Lower lobe of right lung (tissue), 2 donors: ENCODE data around the gene DEPDC5. TPM values are rescaled to one million over a fixed set of nuclear protein-coding genes. Genes with fewer than 3 reads are reported as not detected.

ENCODE experiments used
- ATAC-seq, 2 donors: fragments of 200-7000 bp; cut with Tn5 transposase; one replicate each; pipeline ENCODE4 v1.9.1; 2020 to 2022; ENCODE audit warnings: mild to moderate bottlenecking in 2 of 2, moderate library complexity in 2 of 2
- DNase-seq: peaks from one replicate; pipeline ENCODE4 v3.0.0-alpha.2; 2020
- H3K27ac ChIP-seq: fragments of 200-600 bp; one replicate; pipeline ENCODE4 v1.8.0; 2022
- H3K27me3 ChIP-seq: fragments of 200-600 bp; one replicate; pipeline ENCODE4 v1.8.0; 2022; ENCODE audit warnings: low read depth
- H3K36me3 ChIP-seq: fragments of 200-600 bp; one replicate; pipeline ENCODE4 v1.8.0; 2022; ENCODE audit warnings: mild to moderate bottlenecking
- H3K4me1 ChIP-seq: fragments of 200-600 bp; one replicate; pipeline ENCODE4 v1.8.0; 2022
- H3K4me3 ChIP-seq: fragments of 200-600 bp; one replicate; pipeline ENCODE4 v1.8.0; 2022; ENCODE audit warnings: mild to moderate bottlenecking
- H3K9me3 ChIP-seq: fragments of 200-600 bp; one replicate; pipeline ENCODE4 v1.8.0; 2022
- CTCF ChIP-seq: fragments of 200-600 bp; IDR thresholded peaks from one replicate; pipeline ENCODE4 v1.8.0; 2022; ENCODE audit warnings: antibody characterized with exemption, mild to moderate bottlenecking
- intact Hi-C: fragments of 100-400 bp; cut with DNase I; formaldehyde crosslinking; loops from one replicate; pipeline ENCODE4 v1.11.0; 2022
- total RNA-seq: library from RNA; stranded (reverse); fragmentation: NEBNext Ultra II Directional; extraction: Animal tissue kit (Norgen Biotek cat#: 25700); gene quantifications from one replicate; pipeline ENCODE4 v1.2.1, GENCODE V29; 2021
- donor health status: DM: no; HTN: yes; CAD: no; lungs with severe emphysema.

Gene DEPDC5
- total RNA-seq, 1 donor from 2014 or later = 29.0 TPM

- Histone ChIP-seq H3K9me3 (no peaks in the 10 kb centered on the region), H3K4me1 (no peaks in the 10 kb centered on the region), H3K36me3 (peaks cover 63% of the 10 kb centered on the region), H3K4me3 (no peak overlapping the region), H3K27me3 (no peaks in the 10 kb centered on the region), H3K27ac (no peak overlapping the region)
- peak in 1 of 2 donors; percentile 47 for ATAC-seq
- DNase-seq = no peak
- intact Hi-C loops = no loop called here
- no peak for TF ChIP-seq CTCF
Observed at GRCh38 chr22:31829505-31829904, 75.7 kb downstream of the DEPDC5 start.

GRCh38 chr22:31830721-31831070 lies 76.9 kb downstream of the DEPDC5 start:
- H3K27ac ChIP-seq = no peak overlapping the region
- H3K9me3 ChIP-seq = no peaks in the 10 kb centered on the region
- no peak overlapping the region for H3K4me3 ChIP-seq
- intact Hi-C loops = no loop called here
- peaks cover 73% of the 10 kb centered on the region for H3K36me3 ChIP-seq
- no peak for TF ChIP-seq CTCF
- no peaks in the 10 kb centered on the region for H3K27me3 ChIP-seq
- ATAC-seq = no peak
- H3K4me1 ChIP-seq = no peaks in the 10 kb centered on the region
- no peak for DNase-seq

- H3K27me3 ChIP-seq = no peaks in the 10 kb centered on the region
- TF ChIP-seq CTCF = no peak
- peaks cover 75% of the 10 kb centered on the region for H3K36me3 ChIP-seq
- no peak overlapping the region for H3K27ac ChIP-seq
- no peaks in the 10 kb centered on the region for H3K9me3 ChIP-seq
- ATAC-seq = no peak
- no peaks in the 10 kb centered on the region for H3K4me1 ChIP-seq
- intact Hi-C loops = no loop called here
- DNase-seq = no peak
- H3K4me3 ChIP-seq = no peak overlapping the region
Observed at GRCh38 chr22:31833930-31834329, 80.1 kb downstream of the DEPDC5 start.

GRCh38 chr22:31836010-31836409 lies 82.2 kb downstream of the DEPDC5 start:
- H3K4me3 ChIP-seq = no peak overlapping the region
- ATAC-seq = no peak
- peaks cover 77% of the 10 kb centered on the region for H3K36me3 ChIP-seq
- no peaks in the 10 kb centered on the region for H3K4me1 ChIP-seq
- H3K27ac ChIP-seq = no peak overlapping the region
- intact Hi-C loops = no loop called here
- no peaks in the 10 kb centered on the region for H3K27me3 ChIP-seq
- no peak for TF ChIP-seq CTCF
- H3K9me3 ChIP-seq = no peaks in the 10 kb centered on the region
- DNase-seq = no peak

GRCh38 chr22:31838917-31839316 lies 85.1 kb downstream of the DEPDC5 start:
- Histone ChIP-seq H3K27me3 (no peaks in the 10 kb centered on the region), H3K4me3 (no peak overlapping the region), H3K36me3 (peaks cover 80% of the 10 kb centered on the region), H3K4me1 (no peaks in the 10 kb centered on the region), H3K27ac (no peak overlapping the region), H3K9me3 (no peaks in the 10 kb centered on the region)
- TF ChIP-seq CTCF = no peak
- ATAC-seq (no peak), DNase-seq (no peak)
- intact Hi-C loops = no loop called here

GRCh38 chr22:31839986-31840385 lies 86.2 kb downstream of the DEPDC5 start:
- Histone ChIP-seq H3K9me3 (no peaks in the 10 kb centered on the region), H3K36me3 (peaks cover 85% of the 10 kb centered on the region), H3K27me3 (no peaks in the 10 kb centered on the region), H3K27ac (no peak overlapping the region), H3K4me1 (no peaks in the 10 kb centered on the region), H3K4me3 (no peak overlapping the region)
- intact Hi-C loops = no loop called here
- no peak for TF ChIP-seq CTCF
- no peak for DNase-seq
- no peak for ATAC-seq
